ENCODE results near the gene ZNF497. TPM values are rescaled to one million over a fixed set of nuclear protein-coding genes. Genes with fewer than 3 reads are reported as not detected.

The ZNF497 gene
- total and polyA plus RNA-seq, 2 of the 13 experiments (the other 11 are each of a cell fraction or from before 2014, with no cell fraction given), result 1.5 to 1.9 TPM

DNA sequence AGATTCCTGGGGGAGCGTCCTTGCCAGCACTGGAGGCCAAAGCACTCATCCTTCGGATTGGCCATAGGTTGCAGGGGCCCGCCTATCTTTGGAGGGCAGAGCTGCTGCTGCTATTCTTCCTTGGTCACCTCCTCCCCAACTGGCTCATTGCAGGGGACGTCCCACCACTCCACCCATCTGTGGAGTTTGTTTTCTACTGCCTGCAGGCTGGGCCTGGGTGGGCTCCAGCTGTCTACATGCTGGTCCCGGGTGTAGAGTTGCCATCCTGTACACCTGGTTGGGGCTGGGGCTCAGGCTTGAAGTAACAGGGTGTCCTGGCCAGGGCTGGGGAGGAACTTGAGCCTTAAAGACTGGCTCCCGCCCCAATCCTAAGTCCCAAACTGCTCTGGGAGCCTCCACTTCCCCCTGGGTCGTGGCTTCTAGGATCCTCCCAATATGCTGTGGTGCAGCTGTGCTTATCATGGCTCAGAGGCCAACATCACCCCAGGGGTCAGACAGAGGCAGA is 35.0 kb upstream of the ZNF497 start:
- in situ Hi-C loops (cut with HindIII; ENCODE audit: extremely low pct_ligation_motif_present, low pct_unique_long_range_greater_than_20kb), result no loop called here
- Histone ChIP-seq H3K27me3 (ENCODE audit: control insufficient read depth in 1 of 2, insufficient read depth in 2 of 2, low read length in 2 of 2) (no peaks in the 10 kb centered on the region), H3K4me2 (ENCODE audit: low read depth, low read length) (no peak overlapping the region), H3K27ac (ENCODE audit: extremely low read length, insufficient read depth, low read length) (no peak overlapping the region), H3K4me3 (replicated peaks in 1 of 3; ENCODE audit: insufficient read depth in 1 of 3, low read depth in 2 of 3, low read length in 3 of 3) (no peak overlapping the region), H2AFZ (ENCODE audit: low read length) (no peak overlapping the region), H3K4me1 (ENCODE audit: insufficient read depth, low read length) (peaks cover 27% of the 10 kb centered on the region), H3K79me2 (ENCODE audit: insufficient read depth, low read length) (peaks cover 4% of the 10 kb centered on the region), H3K36me3 (replicated peaks in 1 of 2; ENCODE audit: control insufficient read depth in 1 of 2, insufficient read depth in 2 of 2, low read length in 2 of 2) (peaks cover 12 to 27% of the 10 kb centered on the region in 2 experiments), H3K9ac (ENCODE audit: insufficient read depth, low read depth, low read length) (no peak overlapping the region), H3K9me3 (ENCODE audit: low read length) (no peaks in the 10 kb centered on the region), H4K20me1 (ENCODE audit: insufficient read depth, low read length) (peaks cover 17% of the 10 kb centered on the region; the same call in 1 of the 2 replicates)
- no peak for FAIRE-seq
- ATAC-seq, result peak; percentile 0; the same call in 2 of the 3 replicates
- ChIA-PET POLR2A (interaction anchor here (1.3 kb wide), 1 partner anchor 11 kb away, joined by 3 read pairs; the partner anchor contains the start of gene ZNF584), CTCF (ENCODE audit: low intra/inter-chr PET ratio, low total read pairs) (no interaction called here)
- DNase-seq (ENCODE audit: low spot score), result no peak
- WGBS (ENCODE audit: low lambda C conversion rate), result 89% methylated on average over 4 of the region's 7 CpGs
- BruUV-seq (replicated peaks), result no TSS peak
- intact Hi-C loops (cut with micrococcal nuclease; ENCODE audit: unreplicated experiment), result no loop called here
- no peak for TF ChIP-seq HDAC6 (IDR thresholded peaks at IDR 0.05; ENCODE audit: low read depth, low read length)
- no peak for TF ChIP-seq ZNF607 (CRISPR knock-in tag; IDR thresholded peaks at IDR 0.05; ENCODE audit: borderline replicate concordance)
- no peak for TF ChIP-seq MTF1 (CRISPR knock-in tag; IDR thresholded peaks at IDR 0.05)
- TF ChIP-seq POGZ (CRISPR knock-in tag; IDR thresholded peaks at IDR 0.05), result no peak
- TF ChIP-seq MXD4 (CRISPR knock-in tag; IDR thresholded peaks at IDR 0.05), result no peak
- no peak for TF ChIP-seq MEIS1 (CRISPR knock-in tag; IDR thresholded peaks at IDR 0.05; ENCODE audit: borderline replicate concordance)
- TF ChIP-seq ZBTB21 (CRISPR knock-in tag; IDR thresholded peaks at IDR 0.05), result no peak
- TF ChIP-seq, protein P1, sequence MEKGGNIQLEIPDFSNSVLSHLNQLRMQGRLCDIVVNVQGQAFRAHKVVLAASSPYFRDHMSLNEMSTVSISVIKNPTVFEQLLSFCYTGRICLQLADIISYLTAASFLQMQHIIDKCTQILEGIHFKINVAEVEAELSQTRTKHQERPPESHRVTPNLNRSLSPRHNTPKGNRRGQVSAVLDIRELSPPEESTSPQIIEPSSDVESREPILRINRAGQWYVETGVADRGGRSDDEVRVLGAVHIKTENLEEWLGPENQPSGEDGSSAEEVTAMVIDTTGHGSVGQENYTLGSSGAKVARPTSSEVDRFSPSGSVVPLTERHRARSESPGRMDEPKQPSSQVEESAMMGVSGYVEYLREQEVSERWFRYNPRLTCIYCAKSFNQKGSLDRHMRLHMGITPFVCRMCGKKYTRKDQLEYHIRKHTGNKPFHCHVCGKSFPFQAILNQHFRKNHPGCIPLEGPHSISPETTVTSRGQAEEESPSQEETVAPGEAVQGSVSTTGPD (CRISPR knock-in tag; IDR thresholded peaks at IDR 0.05), result no peak
- TF ChIP-seq, protein P2, sequence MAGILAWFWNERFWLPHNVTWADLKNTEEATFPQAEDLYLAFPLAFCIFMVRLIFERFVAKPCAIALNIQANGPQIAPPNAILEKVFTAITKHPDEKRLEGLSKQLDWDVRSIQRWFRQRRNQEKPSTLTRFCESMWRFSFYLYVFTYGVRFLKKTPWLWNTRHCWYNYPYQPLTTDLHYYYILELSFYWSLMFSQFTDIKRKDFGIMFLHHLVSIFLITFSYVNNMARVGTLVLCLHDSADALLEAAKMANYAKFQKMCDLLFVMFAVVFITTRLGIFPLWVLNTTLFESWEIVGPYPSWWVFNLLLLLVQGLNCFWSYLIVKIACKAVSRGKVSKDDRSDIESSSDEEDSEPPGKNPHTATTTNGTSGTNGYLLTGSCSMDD (CRISPR knock-in tag; IDR thresholded peaks at IDR 0.05), result no peak
- no peak for TF ChIP-seq ZNF337 (CRISPR knock-in tag; IDR thresholded peaks at IDR 0.05; ENCODE audit: borderline replicate concordance, low read depth)
- no peak for TF ChIP-seq ZBTB7B (CRISPR knock-in tag; IDR thresholded peaks at IDR 0.05)
- no peak for TF ChIP-seq ZNF552 (CRISPR knock-in tag; IDR thresholded peaks at IDR 0.05; ENCODE audit: borderline replicate concordance)
- TF ChIP-seq, protein P3, sequence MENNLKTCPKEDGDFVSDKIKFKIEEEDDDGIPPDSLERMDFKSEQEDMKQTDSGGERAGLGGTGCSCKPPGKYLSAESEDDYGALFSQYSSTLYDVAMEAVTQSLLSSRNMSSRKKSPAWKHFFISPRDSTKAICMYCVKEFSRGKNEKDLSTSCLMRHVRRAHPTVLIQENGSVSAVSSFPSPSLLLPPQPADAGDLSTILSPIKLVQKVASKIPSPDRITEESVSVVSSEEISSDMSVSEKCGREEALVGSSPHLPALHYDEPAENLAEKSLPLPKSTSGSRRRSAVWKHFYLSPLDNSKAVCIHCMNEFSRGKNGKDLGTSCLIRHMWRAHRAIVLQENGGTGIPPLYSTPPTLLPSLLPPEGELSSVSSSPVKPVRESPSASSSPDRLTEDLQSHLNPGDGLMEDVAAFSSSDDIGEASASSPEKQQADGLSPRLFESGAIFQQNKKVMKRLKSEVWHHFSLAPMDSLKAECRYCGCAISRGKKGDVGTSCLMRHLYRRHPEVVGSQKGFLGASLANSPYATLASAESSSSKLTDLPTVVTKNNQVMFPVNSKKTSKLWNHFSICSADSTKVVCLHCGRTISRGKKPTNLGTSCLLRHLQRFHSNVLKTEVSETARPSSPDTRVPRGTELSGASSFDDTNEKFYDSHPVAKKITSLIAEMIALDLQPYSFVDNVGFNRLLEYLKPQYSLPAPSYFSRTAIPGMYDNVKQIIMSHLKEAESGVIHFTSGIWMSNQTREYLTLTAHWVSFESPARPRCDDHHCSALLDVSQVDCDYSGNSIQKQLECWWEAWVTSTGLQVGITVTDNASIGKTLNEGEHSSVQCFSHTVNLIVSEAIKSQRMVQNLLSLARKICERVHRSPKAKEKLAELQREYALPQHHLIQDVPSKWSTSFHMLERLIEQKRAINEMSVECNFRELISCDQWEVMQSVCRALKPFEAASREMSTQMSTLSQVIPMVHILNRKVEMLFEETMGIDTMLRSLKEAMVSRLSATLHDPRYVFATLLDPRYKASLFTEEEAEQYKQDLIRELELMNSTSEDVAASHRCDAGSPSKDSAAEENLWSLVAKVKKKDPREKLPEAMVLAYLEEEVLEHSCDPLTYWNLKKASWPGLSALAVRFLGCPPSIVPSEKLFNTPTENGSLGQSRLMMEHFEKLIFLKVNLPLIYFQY (CRISPR knock-in tag; IDR thresholded peaks at IDR 0.05; ENCODE audit: borderline replicate concordance), result no peak
- no peak for TF ChIP-seq IKZF1 (IDR thresholded peaks at IDR 0.05)
- TF ChIP-seq, protein P4, sequence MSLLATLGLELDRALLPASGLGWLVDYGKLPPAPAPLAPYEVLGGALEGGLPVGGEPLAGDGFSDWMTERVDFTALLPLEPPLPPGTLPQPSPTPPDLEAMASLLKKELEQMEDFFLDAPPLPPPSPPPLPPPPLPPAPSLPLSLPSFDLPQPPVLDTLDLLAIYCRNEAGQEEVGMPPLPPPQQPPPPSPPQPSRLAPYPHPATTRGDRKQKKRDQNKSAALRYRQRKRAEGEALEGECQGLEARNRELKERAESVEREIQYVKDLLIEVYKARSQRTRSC (CRISPR knock-in tag; IDR thresholded peaks at IDR 0.05; ENCODE audit: low read depth), result no peak
- TF ChIP-seq KDM3A (CRISPR knock-in tag; IDR thresholded peaks at IDR 0.05; ENCODE audit: low read depth), result no peak
- TF ChIP-seq, protein P5, sequence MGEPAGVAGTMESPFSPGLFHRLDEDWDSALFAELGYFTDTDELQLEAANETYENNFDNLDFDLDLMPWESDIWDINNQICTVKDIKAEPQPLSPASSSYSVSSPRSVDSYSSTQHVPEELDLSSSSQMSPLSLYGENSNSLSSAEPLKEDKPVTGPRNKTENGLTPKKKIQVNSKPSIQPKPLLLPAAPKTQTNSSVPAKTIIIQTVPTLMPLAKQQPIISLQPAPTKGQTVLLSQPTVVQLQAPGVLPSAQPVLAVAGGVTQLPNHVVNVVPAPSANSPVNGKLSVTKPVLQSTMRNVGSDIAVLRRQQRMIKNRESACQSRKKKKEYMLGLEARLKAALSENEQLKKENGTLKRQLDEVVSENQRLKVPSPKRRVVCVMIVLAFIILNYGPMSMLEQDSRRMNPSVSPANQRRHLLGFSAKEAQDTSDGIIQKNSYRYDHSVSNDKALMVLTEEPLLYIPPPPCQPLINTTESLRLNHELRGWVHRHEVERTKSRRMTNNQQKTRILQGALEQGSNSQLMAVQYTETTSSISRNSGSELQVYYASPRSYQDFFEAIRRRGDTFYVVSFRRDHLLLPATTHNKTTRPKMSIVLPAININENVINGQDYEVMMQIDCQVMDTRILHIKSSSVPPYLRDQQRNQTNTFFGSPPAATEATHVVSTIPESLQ (CRISPR knock-in tag; conservative IDR thresholded peaks at IDR 0.05), result no peak
